ENCODE measurements around the gene GPR141.

The GPR141 gene

GRCh38 chr7:37730501-37730900, 46.9 kb downstream of the GPR141 start:
- DNase-seq (ENCODE audit: low read depth in 2 of 2, low spot score in 1 of 2): no peak

DNA sequence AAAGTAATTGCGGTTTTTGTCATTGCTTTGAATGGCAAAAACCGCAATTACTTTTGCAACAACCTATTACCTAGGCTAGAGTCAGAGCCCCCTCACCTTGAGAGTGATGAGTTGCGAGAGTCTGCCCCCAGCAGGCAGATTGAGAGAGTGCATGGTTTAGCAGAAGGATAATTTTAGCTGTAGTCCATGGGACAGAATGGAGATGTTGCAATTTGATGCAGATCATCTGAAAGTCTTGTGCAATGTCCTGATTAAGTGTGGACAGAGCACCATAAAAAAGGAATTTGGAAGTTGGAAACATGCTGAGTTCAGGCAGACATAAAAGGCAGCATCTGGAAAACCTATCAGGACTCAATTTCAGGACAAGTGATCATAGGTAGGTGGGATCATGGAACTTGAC, 48.7 kb downstream of the GPR141 start:
- DNase-seq (ENCODE audit: low read depth in 2 of 2, low spot score in 1 of 2): no peak

GRCh38 chr7:37732888-37733287, 49.3 kb downstream of the GPR141 start:
- DNase-seq (ENCODE audit: low read depth in 2 of 2, low spot score in 1 of 2): no peak

DNA sequence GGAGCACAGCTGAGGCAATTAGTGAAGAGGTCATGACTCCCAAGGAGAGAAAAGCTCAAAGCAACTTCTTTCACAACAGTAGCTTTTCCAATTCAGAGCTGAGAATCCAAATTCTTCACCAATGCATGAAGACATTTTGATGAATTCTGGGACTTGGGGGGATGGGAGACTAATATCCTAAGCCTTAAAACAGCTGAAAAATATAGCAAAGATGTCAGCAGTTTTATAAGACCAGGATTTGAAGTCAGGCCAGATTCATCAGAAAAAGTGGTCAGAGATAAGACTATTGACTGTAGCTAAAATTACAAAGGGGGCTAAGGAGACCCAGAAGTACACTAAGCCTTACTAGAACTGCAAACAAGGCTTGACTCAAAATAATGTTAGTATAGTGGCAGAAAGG, 51.6 kb downstream of the GPR141 start:
- DNase-seq (ENCODE audit: low read depth in 2 of 2, low spot score in 1 of 2): no peak

DNA sequence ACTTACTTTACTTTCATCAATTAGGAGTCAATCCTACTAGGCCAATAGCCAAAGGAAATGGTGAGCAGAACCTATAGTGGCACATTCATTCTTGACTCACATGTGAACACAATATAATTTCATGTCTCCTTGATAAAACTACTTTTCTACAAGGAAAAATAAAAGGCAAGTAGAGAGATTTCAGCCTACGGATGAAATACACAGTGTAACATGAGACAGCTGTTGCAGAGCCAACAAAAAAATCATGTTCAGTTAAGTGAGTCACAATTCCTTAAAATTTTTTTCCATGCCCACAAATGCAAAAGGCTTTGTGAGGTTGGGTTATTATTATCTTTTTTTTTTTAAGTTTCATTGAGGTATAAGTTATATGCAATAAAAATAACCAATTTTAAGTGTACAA, 54.8 kb downstream of the GPR141 start:
- DNase-seq (ENCODE audit: low read depth in 2 of 2, low spot score in 1 of 2): no peak

GRCh38 chr7:37740398-37740797, 56.8 kb downstream of the GPR141 start:
- no peak for DNase-seq (ENCODE audit: low read depth in 2 of 2, low spot score in 1 of 2)

DNA sequence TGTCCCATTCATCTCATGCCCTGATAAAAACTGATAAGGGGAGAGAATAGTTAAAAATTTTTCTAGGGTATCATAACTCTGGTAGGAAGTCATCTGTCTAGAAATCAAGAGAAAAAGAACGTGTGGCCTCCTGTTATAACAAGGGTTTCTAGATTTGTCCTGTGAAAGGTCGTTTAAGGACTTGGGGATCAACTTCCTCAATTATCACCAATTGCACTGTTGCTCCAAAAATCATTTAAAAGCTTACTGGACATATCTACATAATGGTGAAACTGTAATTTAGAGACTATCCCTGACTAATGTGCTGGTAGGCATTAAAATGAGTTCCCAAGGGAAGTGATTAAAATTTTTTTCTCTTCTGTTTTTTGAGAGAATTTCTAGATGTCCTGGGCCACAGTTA, 58.2 kb downstream of the GPR141 start:
- no peak for DNase-seq (ENCODE audit: low read depth in 2 of 2, low spot score in 1 of 2)

DNA sequence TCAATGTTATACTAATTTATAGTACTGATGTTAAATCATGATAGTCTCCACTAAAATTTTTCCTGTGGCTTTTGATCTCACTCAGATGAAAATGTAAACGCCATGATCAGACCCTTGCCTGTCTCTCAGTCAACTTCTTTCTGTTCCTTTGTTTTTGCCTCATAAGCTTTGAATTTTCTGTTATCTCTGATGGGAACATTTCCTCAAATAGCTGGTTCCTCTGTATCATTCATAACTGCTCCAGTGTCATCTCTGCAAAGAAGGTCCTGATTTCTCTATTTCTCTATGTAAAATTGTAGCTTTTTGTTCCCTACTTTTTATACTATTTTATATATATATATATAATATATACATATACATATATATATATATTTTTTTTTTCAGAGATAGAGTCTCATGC, 67.5 kb downstream of the GPR141 start:
- no peak for DNase-seq (ENCODE audit: low read depth in 2 of 2, low spot score in 1 of 2)

DNA sequence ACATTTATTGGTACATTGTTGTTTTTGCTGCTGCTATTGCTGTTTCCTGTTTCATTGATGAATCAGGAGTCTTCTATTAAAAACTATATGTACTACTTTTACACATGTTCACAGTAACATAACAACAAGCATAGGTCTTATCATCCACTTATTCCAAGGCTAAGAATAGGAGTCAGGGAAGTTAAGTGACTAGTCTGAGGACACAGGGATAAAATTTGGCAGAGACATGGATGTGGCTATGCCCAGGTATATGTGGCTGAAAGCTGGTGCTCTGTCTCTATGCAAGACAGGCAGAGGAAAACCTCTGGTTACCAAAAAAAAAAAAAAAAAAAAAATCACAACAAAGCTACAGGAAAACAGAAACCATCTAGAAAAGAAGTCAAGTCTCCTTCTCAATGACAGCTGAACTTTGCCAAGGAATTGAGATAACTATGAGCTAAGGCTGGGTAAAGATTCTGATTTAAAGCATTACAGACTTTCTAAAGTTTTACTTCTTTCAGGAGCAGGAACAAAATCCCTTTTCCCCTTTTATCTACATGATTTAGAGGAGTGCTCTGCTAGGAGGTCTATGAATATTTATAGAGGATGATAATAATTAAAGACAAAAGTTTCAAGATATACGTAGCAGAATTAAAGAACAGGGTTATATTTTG, 70.0 kb downstream of the GPR141 start:
- no peak for DNase-seq (ENCODE audit: low read depth in 2 of 2, low spot score in 1 of 2)

DNA sequence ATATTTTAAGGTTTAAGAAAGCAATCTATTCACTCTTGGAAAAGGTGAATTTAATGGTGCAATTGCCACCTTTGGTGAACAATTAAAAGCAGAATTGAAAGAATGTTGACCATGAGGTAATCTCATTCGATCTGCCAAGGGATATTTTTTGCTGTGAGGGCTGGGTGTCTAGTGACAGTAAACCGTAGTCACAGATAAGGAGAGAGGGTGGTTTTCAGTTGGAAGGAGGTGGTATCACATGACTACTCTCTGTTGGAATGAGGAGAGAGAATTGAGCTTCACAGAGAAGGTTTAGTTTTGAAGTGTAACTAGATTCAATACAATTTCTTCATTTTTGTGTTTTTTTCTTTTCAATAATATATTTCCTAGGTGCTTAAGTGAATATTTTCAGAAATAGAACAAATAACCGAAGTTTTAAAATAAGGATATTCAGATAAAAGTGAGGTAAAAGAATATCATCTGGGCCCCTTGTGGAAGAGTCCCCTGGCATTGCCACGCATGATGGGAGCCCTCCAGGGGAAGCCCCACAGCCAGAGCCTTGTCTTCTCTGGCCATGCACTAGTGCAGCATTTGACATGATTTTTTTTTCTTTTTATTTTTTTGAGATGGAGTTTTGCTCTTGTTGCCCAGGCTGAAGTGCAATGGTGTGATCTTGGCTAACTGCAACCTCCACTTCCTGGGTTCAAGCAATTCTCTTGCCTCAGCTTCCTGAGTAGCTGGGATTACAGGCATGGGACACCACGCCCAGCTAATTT, 73.4 kb downstream of the GPR141 start:
- DNase-seq (ENCODE audit: low read depth in 2 of 2, low spot score in 1 of 2): no peak

- DNase-seq (ENCODE audit: low read depth in 2 of 2, low spot score in 1 of 2): no peak
Observed at GRCh38 chr7:37757563-37757962, 74.0 kb downstream of the GPR141 start.

DNA sequence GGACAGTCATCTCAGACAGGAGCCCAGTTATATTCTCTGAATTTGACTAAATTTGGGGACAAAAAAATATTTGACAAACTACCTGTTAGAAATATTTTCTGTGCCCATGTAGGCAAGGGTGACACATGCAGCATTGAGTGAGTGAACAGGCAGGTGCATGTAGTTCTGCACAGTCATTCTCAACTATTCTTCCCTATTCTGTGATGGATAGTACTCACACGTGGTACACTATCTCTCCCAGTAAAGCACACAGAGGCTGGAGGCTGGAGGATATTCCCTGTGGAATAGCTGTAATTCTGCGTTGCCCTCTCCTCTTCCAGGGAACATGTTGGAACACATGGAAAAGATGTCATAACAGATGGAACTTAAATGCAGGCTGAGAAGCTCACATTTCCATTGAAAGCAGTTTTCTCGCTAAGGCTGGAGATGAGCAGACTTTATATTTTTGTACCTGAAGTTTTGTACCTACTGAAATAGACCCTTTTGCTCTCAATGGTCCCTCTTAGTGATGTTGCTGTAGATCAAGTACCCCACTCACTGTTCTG, 75.0 kb downstream of the GPR141 start:
- DNase-seq (ENCODE audit: low read depth in 2 of 2, low spot score in 1 of 2): no peak

DNA sequence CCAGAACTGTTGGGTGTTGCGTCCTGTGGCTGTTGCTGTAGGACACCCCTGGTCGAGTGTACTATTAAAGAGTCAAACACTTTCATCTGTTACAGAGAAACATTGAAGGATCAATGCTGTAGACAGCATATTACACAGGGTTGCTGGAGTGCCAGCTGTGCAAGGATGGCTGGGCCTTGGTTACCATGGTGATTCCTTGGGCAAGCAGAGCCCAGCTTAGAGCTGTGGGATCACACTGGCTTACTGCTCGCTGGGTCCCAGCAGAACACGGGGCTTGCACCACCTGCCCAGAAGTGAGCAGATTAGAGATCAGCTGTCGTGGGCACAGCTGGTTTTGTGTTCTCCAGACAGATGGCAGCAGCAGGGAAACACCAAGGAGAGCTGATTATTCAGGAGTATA, 76.0 kb downstream of the GPR141 start:
- DNase-seq (ENCODE audit: low read depth in 2 of 2, low spot score in 1 of 2): no peak

GRCh38 chr7:37765421-37765829, 81.9 kb downstream of the GPR141 start:
- DNase-seq (ENCODE audit: low read depth in 2 of 2, low spot score in 1 of 2): no peak

DNA sequence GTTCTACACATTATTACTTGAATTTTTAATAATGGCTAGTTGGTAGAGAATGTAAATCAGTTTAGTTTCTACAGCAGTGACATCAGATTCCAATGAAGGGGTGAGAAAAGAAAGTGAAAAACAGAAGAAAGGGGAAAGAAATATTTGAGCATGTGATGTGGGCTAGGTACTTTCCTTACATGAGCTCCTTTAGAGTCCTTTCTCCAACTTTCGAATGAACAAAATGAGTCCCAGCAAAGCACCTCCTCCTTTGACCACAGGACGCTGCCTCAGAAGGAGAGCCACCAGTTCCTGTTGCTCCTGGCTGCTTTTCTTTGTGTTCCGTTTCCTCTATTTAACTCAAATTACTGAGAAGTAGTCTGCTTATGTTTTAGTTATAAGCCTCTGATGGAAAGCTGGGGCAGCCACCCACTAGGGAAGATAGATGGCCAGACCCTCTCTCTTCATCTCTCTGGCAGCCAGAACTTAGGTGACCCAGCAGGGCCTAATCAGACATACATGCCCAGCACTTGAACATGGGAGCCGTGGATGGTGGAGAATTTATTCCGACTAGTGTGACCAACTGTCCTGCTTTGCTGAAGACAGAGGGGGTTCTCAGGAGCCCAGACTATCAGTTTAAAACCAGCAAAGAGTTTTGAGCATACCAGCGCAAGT, 82.4 kb downstream of the GPR141 start:
- DNase-seq (ENCODE audit: low read depth in 2 of 2, low spot score in 1 of 2): no peak

DNA sequence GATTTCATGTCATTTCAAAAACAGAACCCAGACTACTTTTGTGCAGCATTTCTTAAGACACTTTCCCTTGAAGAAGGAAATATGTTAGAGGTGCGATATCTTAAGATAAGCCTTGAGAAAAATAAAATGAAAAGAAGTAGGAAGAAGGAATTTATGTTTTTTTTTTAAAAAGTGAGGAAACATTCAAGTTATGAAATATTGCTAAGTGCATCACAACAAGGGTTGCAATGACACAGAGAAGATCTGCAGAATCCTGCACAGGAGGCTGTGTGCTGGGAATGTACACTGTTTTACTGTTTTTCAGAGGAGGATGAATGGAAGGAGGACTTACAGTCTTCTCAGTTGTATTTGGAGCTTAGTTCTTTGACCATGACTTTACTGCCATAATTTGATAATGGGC, 85.0 kb downstream of the GPR141 start:
- DNase-seq (ENCODE audit: low read depth in 2 of 2, low spot score in 1 of 2): no peak

- DNase-seq (ENCODE audit: low read depth in 2 of 2, low spot score in 1 of 2): no peak
Observed at GRCh38 chr7:37769291-37769690, 85.7 kb downstream of the GPR141 start.

DNA sequence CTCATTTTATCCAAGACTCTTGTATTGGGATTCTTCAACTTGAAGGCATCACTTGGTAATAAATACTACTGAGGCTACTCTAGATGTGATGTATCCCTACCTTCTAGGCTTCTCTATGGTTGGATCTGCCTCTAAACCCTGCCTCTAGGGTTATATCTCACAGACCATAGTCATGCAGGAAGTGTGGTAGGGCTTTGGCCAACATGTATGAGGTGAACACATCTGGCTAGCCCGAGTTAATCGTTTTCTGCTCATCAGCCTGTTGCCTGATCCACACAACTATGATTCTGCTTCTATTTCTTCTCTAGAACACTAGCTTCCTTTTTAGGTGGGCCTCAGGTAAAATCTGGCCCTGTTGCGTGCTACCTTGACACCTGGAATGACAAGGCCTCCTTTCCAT, 86.2 kb downstream of the GPR141 start:
- DNase-seq (ENCODE audit: low read depth in 2 of 2, low spot score in 1 of 2): no peak

DNA sequence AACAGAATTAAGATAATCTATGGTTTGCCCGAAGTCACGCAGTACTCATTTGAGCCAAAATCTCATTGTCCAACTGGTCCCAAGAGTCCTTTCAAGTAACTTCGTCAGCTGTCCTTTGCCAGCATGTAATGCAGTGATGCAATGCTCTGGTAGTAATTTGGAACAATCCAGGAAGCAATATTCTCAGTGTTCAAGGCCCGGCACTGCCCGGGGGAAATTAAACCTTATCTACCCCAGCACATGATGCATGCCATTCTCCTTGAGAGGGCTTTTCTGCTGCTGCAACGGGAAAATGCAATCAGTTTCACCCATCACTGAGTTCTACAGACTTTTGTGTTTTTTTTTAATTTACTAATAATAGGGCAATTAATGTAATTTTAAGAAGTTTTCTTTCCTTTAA, 87.3 kb downstream of the GPR141 start:
- no peak for DNase-seq (ENCODE audit: low read depth in 2 of 2, low spot score in 1 of 2)

GRCh38 chr7:37771342-37771741, 87.8 kb downstream of the GPR141 start:
- DNase-seq (ENCODE audit: low read depth in 2 of 2, low spot score in 1 of 2): no peak

DNA sequence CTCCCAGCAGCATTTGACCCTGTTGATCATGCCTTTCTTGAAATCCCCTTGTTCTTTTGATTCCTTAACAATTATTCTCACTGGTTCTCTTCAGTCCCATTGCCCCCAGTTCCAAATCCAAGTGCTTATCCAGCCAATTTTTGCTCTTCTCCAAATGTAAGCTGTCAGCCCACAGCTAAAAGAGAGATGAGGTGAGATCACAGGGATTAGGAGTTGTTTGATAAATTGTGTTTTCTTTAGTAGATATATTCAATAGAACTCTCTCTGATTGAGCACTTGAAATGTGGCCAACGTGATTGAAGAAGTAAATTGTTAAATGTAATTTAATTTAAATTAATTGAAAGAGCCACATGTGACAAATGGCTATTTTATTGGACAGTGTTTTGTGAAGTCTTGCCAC, 88.2 kb downstream of the GPR141 start:
- DNase-seq (ENCODE audit: low read depth in 2 of 2, low spot score in 1 of 2): no peak

- no peak for DNase-seq (ENCODE audit: low read depth in 2 of 2, low spot score in 1 of 2)
Observed at GRCh38 chr7:37775921-37776320, 92.4 kb downstream of the GPR141 start.
